B cell (primary cell): ENCODE results near the gene MYO1E.

Experiments
- CTCF ChIP-seq: fragments of 200-600 bp; IDR thresholded peaks from one replicate; pipeline ENCODE4 v1.8.0; 2022; ENCODE audit warnings: antibody characterized with exemption, mild to moderate bottlenecking
- EZH2 ChIP-seq: IDR thresholded peaks from 2 replicates; pipeline ENCODE4 v1.6.1; 2012; ENCODE audit warnings: borderline replicate concordance, low read depth, mild to moderate bottlenecking, moderate library complexity, low read length; ENCODE audit not compliant: insufficient read depth, poor library complexity, severe bottlenecking

- TF ChIP-seq EZH2 (no peak), CTCF (no peak)
Observed at GRCh38 chr15:59223736-59224135, 148.9 kb downstream of the MYO1E start.
